Peyer's patch (tissue), 4 donors: ENCODE data around the gene TMEM87B. TPM values are rescaled to one million over a fixed set of nuclear protein-coding genes. Genes with fewer than 3 reads are reported as not detected.

ENCODE experiments used
- DNase-seq, 3 donors: peaks; one replicate each; pipeline ENCODE4 v3.0.0-alpha.2; 2017 to 2019
- H3K27ac ChIP-seq, 4 donors: fragments of 200-600 bp; sonication (generic); one replicate each; pipeline ENCODE4 v1.5.1; 2016 to 2019
- H3K27me3 ChIP-seq, 2 donors: fragments of 200-600 bp; sonication (generic); one replicate each; pipeline ENCODE4 v1.5.1; 2019
- H3K36me3 ChIP-seq, 3 donors: fragments of 200-600 bp; sonication (generic); one replicate each; pipeline ENCODE4 v1.5.1; 2016 to 2019
- H3K4me1 ChIP-seq, 4 donors: fragments of 200-600 bp; sonication (generic); one replicate each; pipeline ENCODE4 v1.5.1; 2016 to 2019
- H3K4me3 ChIP-seq, 4 donors: fragments of 200-600 bp; sonication (generic); 1 replicate in 3 of 4; 2 replicates in 1 of 4; pipeline ENCODE4 v1.5.1; 2016 to 2019; ENCODE audit warnings: mild to moderate bottlenecking in 1 of 4
- H3K9me3 ChIP-seq, 4 donors: fragments of 200-600 bp; sonication (generic); one replicate each; pipeline ENCODE4 v1.5.1; 2016 to 2019; ENCODE audit warnings: mild to moderate bottlenecking in 1 of 4
- POLR2A ChIP-seq, 2 donors: fragments of 450-650 bp; IDR thresholded peaks; one replicate each; pipeline ENCODE4 v1.5.1; 2017; ENCODE audit warnings: antibody characterized with exemption in 2 of 2, mild to moderate bottlenecking in 2 of 2, moderate library complexity in 2 of 2
- total RNA-seq, 4 donors: library from RNA; depleted of rRNA; stranded (reverse); fragments of >200 nt; gene quantifications; one replicate each; pipeline ENCODE4 v1.1.0, GENCODE V29; 2016
- TF ChIP-seq, protein P1 (sequence below), 6 experiments: fragments of 450-650 bp in 4 of 6; fragments of 200-600 bp in 2 of 6; sonication (generic) in 1 of 6; IDR thresholded peaks; one replicate each; pipeline ENCODE4 v1.5.1; 2017 to 2019; ENCODE audit warnings: antibody characterized with exemption in 6 of 6, mild to moderate bottlenecking in 3 of 6, moderate library complexity in 1 of 6

The TMEM87B gene
- total RNA-seq, 4 donors from 2014 or later, result 22.3 to 85.6 (median 48.6) TPM

DNA sequence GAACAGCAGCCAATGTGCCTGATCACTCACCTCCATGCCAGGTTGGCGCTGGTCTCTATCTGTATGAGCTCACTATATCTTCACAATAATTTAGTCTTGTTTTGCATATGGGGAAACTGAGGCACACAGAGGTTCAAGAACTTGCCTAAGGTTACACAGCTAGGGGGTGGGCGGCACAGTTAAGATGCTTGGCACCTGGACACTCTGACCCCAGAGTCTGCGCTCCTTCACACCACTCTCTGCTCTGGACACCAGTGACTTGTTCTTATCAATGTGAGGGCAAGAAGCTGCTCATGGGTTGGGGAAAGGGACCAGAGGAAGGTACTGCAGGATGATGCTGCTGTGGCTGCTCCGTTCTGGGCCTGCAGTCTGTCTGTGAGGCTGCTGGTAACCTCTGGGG lies 110.2 kb downstream of the TMEM87B start:
- H3K4me3 ChIP-seq, result no peak overlapping the region
- no peaks in the 10 kb centered on the region for H3K9me3 ChIP-seq
- DNase-seq, result no peak
- no peaks in the 10 kb centered on the region for H3K4me1 ChIP-seq
- no peak overlapping the region for H3K27ac ChIP-seq
- no peaks in the 10 kb centered on the region for H3K27me3 ChIP-seq
- TF ChIP-seq, protein P1, sequence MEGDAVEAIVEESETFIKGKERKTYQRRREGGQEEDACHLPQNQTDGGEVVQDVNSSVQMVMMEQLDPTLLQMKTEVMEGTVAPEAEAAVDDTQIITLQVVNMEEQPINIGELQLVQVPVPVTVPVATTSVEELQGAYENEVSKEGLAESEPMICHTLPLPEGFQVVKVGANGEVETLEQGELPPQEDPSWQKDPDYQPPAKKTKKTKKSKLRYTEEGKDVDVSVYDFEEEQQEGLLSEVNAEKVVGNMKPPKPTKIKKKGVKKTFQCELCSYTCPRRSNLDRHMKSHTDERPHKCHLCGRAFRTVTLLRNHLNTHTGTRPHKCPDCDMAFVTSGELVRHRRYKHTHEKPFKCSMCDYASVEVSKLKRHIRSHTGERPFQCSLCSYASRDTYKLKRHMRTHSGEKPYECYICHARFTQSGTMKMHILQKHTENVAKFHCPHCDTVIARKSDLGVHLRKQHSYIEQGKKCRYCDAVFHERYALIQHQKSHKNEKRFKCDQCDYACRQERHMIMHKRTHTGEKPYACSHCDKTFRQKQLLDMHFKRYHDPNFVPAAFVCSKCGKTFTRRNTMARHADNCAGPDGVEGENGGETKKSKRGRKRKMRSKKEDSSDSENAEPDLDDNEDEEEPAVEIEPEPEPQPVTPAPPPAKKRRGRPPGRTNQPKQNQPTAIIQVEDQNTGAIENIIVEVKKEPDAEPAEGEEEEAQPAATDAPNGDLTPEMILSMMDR (IDR thresholded peaks at IDR 0.05), result no peak
- no peak for TF ChIP-seq POLR2A (IDR thresholded peaks at IDR 0.05)
- no peaks in the 10 kb centered on the region for H3K36me3 ChIP-seq

DNA sequence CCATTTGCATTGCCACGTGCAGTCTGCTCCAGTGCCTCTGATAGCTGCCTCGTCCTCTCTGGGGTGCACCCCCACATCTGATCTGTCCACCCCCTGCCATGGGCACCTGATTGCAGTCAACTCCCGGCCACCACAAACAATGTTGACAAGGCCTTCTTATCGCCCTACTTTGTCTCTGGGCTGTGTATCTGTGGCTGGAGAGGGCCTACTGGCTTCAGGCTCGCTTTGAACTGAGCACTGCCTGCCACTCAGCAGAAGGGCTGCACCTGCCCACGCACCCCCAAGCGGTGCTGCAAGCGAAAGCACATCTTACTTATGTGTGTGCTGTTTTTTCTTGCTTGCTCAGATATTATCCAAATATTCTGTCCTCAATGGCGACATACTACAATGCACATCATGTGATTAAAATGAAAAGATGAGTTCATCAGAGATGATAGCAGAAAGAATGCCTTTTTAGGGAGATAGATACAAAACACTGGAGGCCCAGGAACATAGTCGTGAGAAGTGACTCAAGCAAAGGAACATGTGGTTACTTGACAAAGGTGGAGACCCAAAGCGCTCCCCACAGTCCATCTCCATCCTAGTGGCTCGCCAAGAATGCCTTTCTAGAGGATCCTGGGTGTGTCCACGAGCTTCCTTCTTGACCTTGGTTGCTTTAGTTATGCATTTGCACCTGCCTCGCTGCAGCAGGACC lies 111.9 kb downstream of the TMEM87B start:
- Histone ChIP-seq H3K4me3 (no peak overlapping the region), H3K36me3 (no peaks in the 10 kb centered on the region), H3K4me1 (no peaks in the 10 kb centered on the region), H3K27ac (no peak overlapping the region), H3K9me3 (no peaks in the 10 kb centered on the region), H3K27me3 (no peaks in the 10 kb centered on the region)
- no peak for DNase-seq
- TF ChIP-seq POLR2A (IDR thresholded peaks at IDR 0.05), result no peak
- TF ChIP-seq, protein P1 (IDR thresholded peaks at IDR 0.05), result no peak

DNA sequence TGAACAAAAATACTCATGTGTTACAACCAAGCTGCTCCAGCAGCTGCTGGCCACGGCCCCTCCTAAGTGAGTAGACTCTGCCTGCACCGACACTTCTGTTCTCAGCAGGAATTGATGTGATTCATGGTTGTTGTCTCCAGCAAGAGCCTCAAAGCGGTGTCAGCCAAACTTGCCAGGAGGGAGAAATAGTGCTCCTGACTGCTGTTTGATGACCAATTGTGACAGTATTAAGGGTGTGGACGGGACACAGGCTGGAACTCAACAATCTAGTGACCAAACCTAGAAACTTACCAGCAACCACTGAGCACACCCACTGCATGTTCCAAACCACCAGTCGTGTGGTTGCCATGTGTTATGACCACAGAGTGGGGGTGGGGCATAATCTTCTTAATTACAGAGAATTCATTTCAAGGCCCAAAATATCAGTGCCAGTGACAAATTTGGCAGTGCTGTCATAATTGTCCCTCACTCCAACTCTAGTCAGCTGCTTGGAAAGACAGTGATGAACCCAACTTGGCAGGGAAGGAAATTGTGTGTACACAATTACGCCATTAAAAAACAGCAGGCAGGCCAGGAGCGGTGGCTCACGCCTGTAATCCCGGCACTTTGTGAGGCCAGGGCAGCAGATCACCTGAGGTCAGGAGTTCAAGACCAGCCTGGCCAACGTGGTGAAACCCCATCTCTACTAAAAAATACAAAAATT lies 113.5 kb downstream of the TMEM87B start:
- Histone ChIP-seq H3K4me1 (no peaks in the 10 kb centered on the region), H3K27me3 (no peaks in the 10 kb centered on the region), H3K9me3 (no peaks in the 10 kb centered on the region), H3K27ac (no peak overlapping the region), H3K36me3 (no peaks in the 10 kb centered on the region), H3K4me3 (no peak overlapping the region)
- TF ChIP-seq POLR2A (IDR thresholded peaks at IDR 0.05), result no peak
- TF ChIP-seq, protein P1 (IDR thresholded peaks at IDR 0.05), result no peak
- DNase-seq, result no peak

Other genes with a start within 250 kb of the TMEM87B start
- gene ANAPC1, start 171.1 kb upstream of the TMEM87B start, total RNA-seq, result 100 to 1,000 TPM in 1 of 4 donors, 10 to 100 TPM in 3; 26.3 to 173 (median 52.5) TPM
- gene MERTK, start 156.7 kb upstream of the TMEM87B start, total RNA-seq, result 10 to 100 TPM in 2 of 4 donors, 1 to 10 TPM in 2; 8.6 to 56.9 (median 18.5) TPM
- gene FBLN7, start 83.1 kb downstream of the TMEM87B start, total RNA-seq, result 1 to 10 TPM in 3 of 4 donors, not detected in 1; 1.5 to 7.4 (median 1.9) TPM
- gene ZC3H8, start 199.8 kb downstream of the TMEM87B start, total RNA-seq, result 10 to 100 TPM; 21.9 to 92.4 (median 31.2) TPM
- 10 to 100 TPM in 1 of 4 donors, 1 to 10 TPM in 3; 5.0 to 19.8 (median 7.3) TPM for gene ZC3H6, start 220.3 kb downstream of the TMEM87B start, total RNA-seq